H9 (cell line): ENCODE results near the gene IRX2. TPM values are rescaled to one million over a fixed set of nuclear protein-coding genes. Genes with fewer than 3 reads are reported as not detected.

Experiments used
- DNase-seq: peaks from one replicate; pipeline ENCODE4 v3.0.0-alpha.2; 2017
- H2AFZ ChIP-seq: one replicate; pipeline ENCODE4 v1.6.1; 2013; ENCODE audit warnings: mild to moderate bottlenecking, low read length, control low read depth, moderate library complexity
- H2AK5ac ChIP-seq: 2 replicates; pipeline ENCODE4 v1.6.1; 2013; ENCODE audit warnings: low read length, control low read depth, mixed read lengths; ENCODE audit not compliant: insufficient read length
- H2BK120ac ChIP-seq: one replicate; pipeline ENCODE4 v1.6.1; 2013; ENCODE audit warnings: low read depth, mild to moderate bottlenecking, low read length, control low read depth, inconsistent platforms; ENCODE audit not compliant: poor library complexity, severe bottlenecking
- H2BK12ac ChIP-seq: 2 replicates; pipeline ENCODE4 v1.6.1; 2013; ENCODE audit warnings: low read length, control low read depth, mixed read lengths, low read depth; ENCODE audit not compliant: insufficient read length
- H2BK15ac ChIP-seq: 2 replicates; pipeline ENCODE4 v1.6.1; 2013; ENCODE audit warnings: low read depth, low read length, control low read depth
- H2BK20ac ChIP-seq: one replicate; pipeline ENCODE4 v1.6.1; 2013; ENCODE audit warnings: low read depth, mild to moderate bottlenecking, low read length, control low read depth, inconsistent platforms; ENCODE audit not compliant: poor library complexity, severe bottlenecking
- H2BK5ac ChIP-seq: 2 replicates; pipeline ENCODE4 v1.6.1; 2013; ENCODE audit warnings: low read length, control low read depth, mixed read lengths; ENCODE audit not compliant: insufficient read length
- H3K14ac ChIP-seq: 2 replicates; pipeline ENCODE4 v1.6.1; 2013; ENCODE audit warnings: low read length, control low read depth; ENCODE audit not compliant: insufficient read depth
- H3K18ac ChIP-seq: 2 replicates; pipeline ENCODE4 v1.6.1; 2013; ENCODE audit warnings: low read depth, mild to moderate bottlenecking, mixed read lengths, low read length, control low read depth; ENCODE audit not compliant: insufficient read length
- H3K23ac ChIP-seq: 2 replicates; pipeline ENCODE4 v1.6.1; 2013; ENCODE audit warnings: low read length, control low read depth, mixed read lengths, low read depth; ENCODE audit not compliant: insufficient read length
- H3K23me2 ChIP-seq: 2 replicates; pipeline ENCODE4 v1.6.1; 2013; ENCODE audit warnings: low read depth, mild to moderate bottlenecking, mixed read lengths, low read length, control low read depth; ENCODE audit not compliant: insufficient read length, poor library complexity, severe bottlenecking
- H3K27ac ChIP-seq: 2 replicates; pipeline ENCODE4 v1.5.1; 2013; ENCODE audit warnings: low read length, control low read depth, mixed read lengths, low read depth; ENCODE audit not compliant: insufficient read length
- H3K27me3 ChIP-seq: 2 replicates; pipeline ENCODE4 v1.6.1; 2013; ENCODE audit warnings: low read length, control low read depth, inconsistent platforms; ENCODE audit not compliant: insufficient read depth
- H3K4ac ChIP-seq: 2 replicates; pipeline ENCODE4 v1.6.1; 2013; ENCODE audit warnings: low read depth, mild to moderate bottlenecking, control low read depth, inconsistent platforms, low read length, moderate library complexity
- H3K4me1 ChIP-seq: 2 replicates; pipeline ENCODE4 v1.6.1; 2013; ENCODE audit warnings: low read length, control low read depth, inconsistent platforms; ENCODE audit not compliant: insufficient read depth
- H3K4me2 ChIP-seq: 2 replicates; pipeline ENCODE4 v1.6.1; 2013; ENCODE audit warnings: low read length, control low read depth, mixed read lengths; ENCODE audit not compliant: insufficient read length, insufficient read depth
- H3K56ac ChIP-seq: 2 replicates; pipeline ENCODE4 v1.6.1; 2013; ENCODE audit warnings: low read depth, mild to moderate bottlenecking, mixed read lengths, low read length, control low read depth; ENCODE audit not compliant: insufficient read length
- H3K79me1 ChIP-seq: 2 replicates; pipeline ENCODE4 v1.6.1; 2013; ENCODE audit warnings: low read depth, mild to moderate bottlenecking, moderate library complexity, low read length, control low read depth, inconsistent platforms; ENCODE audit not compliant: insufficient read depth, poor library complexity, severe bottlenecking
- H3K79me2 ChIP-seq: 2 replicates; pipeline ENCODE4 v1.6.1; 2013; ENCODE audit warnings: low read length, control low read depth, inconsistent platforms; ENCODE audit not compliant: insufficient read depth
- H3K9ac ChIP-seq: 2 replicates; pipeline ENCODE4 v1.6.1; 2013; ENCODE audit warnings: low read length, control low read depth, mixed read lengths; ENCODE audit not compliant: insufficient read length; ENCODE audit errors: extremely low read depth
- H3K9me3 ChIP-seq: one replicate; pipeline ENCODE4 v1.6.1; 2013; ENCODE audit warnings: low read depth, low read length, inconsistent platforms; ENCODE audit not compliant: control insufficient read depth
- H3T11ph ChIP-seq: one replicate; pipeline ENCODE4 v1.6.1; 2013; ENCODE audit warnings: mild to moderate bottlenecking, low read length, control low read depth, inconsistent platforms
- H4K20me1 ChIP-seq: one replicate; pipeline ENCODE4 v1.6.1; 2013; ENCODE audit not compliant: control insufficient read depth, insufficient read length, insufficient read depth
- H4K5ac ChIP-seq: 2 replicates; pipeline ENCODE4 v1.6.1; 2013; ENCODE audit warnings: low read depth, mild to moderate bottlenecking, mixed read lengths, low read length, control low read depth; ENCODE audit not compliant: insufficient read length
- H4K8ac ChIP-seq: replicated peaks from 2 replicates; pipeline ENCODE4 v1.6.1; 2013; ENCODE audit warnings: low read length, control low read depth, mixed read lengths, low read depth; ENCODE audit not compliant: insufficient read length
- H4K91ac ChIP-seq: 2 replicates; pipeline ENCODE4 v1.6.1; 2013; ENCODE audit warnings: low read depth, mild to moderate bottlenecking, moderate library complexity, mixed read lengths, low read length, control low read depth; ENCODE audit not compliant: insufficient read length
- H3K27ac Mint-ChIP-seq, 3 experiments: 2 replicates in 2 of 3; 3 replicates in 1 of 3; pipeline ENCODE4 v1.8.0; 2020 to 2021; ENCODE audit warnings: mixed read lengths in 3 of 3, mild to moderate bottlenecking in 1 of 3, moderate library complexity in 1 of 3
- H3K27me3 Mint-ChIP-seq: 2 replicates; pipeline ENCODE4 v1.8.0; 2021; ENCODE audit warnings: low read depth, mild to moderate bottlenecking, moderate library complexity, mixed read lengths
- H3K36me3 Mint-ChIP-seq, 3 experiments: 2 replicates in 2 of 3; 3 replicates in 1 of 3; pipeline ENCODE4 v1.8.0; 2020 to 2021; ENCODE audit warnings: low read depth in 3 of 3, mixed read lengths in 3 of 3; ENCODE audit not compliant: insufficient read depth in 1 of 3
- H3K4me1 Mint-ChIP-seq, 2 experiments: 2 replicates each; pipeline ENCODE4 v1.8.0; 2020; ENCODE audit warnings: mixed read lengths in 2 of 2
- H3K4me3 Mint-ChIP-seq, 2 experiments: 2 replicates in 1 of 2; 3 replicates in 1 of 2; pipeline ENCODE4 v1.8.0; 2020 to 2021; ENCODE audit warnings: mild to moderate bottlenecking in 2 of 2, mixed read lengths in 2 of 2, moderate library complexity in 1 of 2
- H3K9me3 Mint-ChIP-seq, 2 experiments: 2 replicates in 1 of 2; 3 replicates in 1 of 2; pipeline ENCODE4 v1.8.0; 2020; ENCODE audit warnings: mild to moderate bottlenecking in 2 of 2, mixed read lengths in 2 of 2, moderate library complexity in 1 of 2
- WGBS: extraction: QIAGEN DNeasy Blood & Tissue Kit; methylation state at CpG from one replicate; pipeline ENCODE4 v1.1.7; 2013; ENCODE audit warnings: missing lambda C conversion rate, low lambda C conversion rate, mixed read lengths; ENCODE audit not compliant: insufficient read length; ENCODE audit errors: extremely low coverage; 5-methylcytosine and 5-hydroxymethylcytosine counted together
- total RNA-seq: library from RNA; stranded (reverse); gene quantifications from 2 replicates; pipeline ENCODE4 v1.2.1, GENCODE V29; 2021
- TF ChIP-seq, protein P1 (sequence below): fragments of 200-600 bp; sonication (generic); conservative IDR thresholded peaks from 3 replicates; pipeline ENCODE4 v1.8.0; 2021; ENCODE audit warnings: antibody characterized with exemption, mild to moderate bottlenecking

The IRX2 gene
- total RNA-seq, 1 experiment from 2014 or later = 91.6 TPM

DNA sequence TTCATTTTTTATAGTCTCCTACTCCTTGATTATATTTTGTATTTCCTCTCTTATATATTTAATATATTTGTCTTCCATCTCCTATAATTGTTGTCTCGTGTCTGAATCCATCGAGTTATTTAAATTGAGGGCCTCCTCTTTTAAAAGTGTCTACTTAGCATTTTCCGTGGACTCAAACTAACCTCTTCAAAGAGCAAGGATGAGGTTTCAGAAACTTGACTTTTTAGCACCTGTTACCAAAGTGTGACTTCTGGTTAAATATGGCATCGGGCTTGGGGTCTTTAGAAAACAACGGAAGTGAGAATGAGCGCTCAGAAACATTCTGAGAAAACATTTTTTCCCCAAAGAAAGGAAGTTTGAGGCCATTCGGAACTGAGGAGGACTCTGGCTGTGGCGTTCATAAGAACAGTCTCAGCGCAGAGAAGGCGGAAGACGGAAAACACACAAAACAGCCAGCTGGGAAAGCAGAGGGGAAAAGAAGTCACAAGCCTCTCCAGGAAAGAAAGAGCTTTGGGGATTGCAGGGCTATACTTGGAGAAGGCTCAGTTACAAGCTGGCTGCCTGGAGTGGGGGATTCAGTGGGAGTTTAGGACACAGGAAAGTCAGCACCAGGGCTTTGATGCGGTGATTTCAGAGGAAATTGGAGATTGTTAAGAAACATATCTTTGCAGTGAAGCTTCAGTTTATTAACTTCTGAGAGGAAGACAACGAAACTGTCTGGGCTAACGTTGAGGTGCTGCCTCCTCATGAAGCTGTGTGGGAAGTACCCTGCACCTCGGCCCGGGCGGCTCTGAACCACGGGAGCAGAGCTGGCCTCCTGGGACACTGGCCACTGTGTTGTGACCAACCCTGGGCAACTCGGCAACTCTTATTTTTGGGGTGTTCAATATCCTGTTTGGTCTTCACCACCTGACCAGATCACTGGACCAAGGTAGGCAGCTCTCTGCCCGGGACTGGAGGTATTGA lies 25.1 kb upstream of the IRX2 start:
- Mint-ChIP-seq H3K9me3 (no peaks in the 10 kb centered on the region), H3K27ac (no peak overlapping the region), H3K4me3 (no peak overlapping the region), H3K27me3 (peaks cover 10% of the 10 kb centered on the region), H3K36me3 (peaks cover 0 to 1% (median 0%) of the 10 kb centered on the region in 3 experiments; a peak in 1 of 7 replicates), H3K4me1 (peaks cover 11 to 21% of the 10 kb centered on the region in 2 experiments)
- Histone ChIP-seq H3T11ph (no peak overlapping the region), H2BK15ac (no peak overlapping the region), H3K56ac (no peak overlapping the region), H3K18ac (no peak overlapping the region), H3K27me3 (no peaks in the 10 kb centered on the region), H3K4ac (no peak overlapping the region), H3K27ac (no peak overlapping the region), H4K5ac (no peak overlapping the region), H2BK12ac (no peak overlapping the region), H3K4me1 (peaks cover 10% of the 10 kb centered on the region; the same call in 1 of the 2 replicates), H3K23ac (no peak overlapping the region), H2BK5ac (no peak overlapping the region), H2AK5ac (no peak overlapping the region), H3K14ac (no peak overlapping the region), H2BK120ac (no peak overlapping the region), H3K79me1 (no peaks in the 10 kb centered on the region), H3K23me2 (no peaks in the 10 kb centered on the region), H3K9ac (no peak overlapping the region), H2AFZ (no peak overlapping the region), H4K20me1 (no peaks in the 10 kb centered on the region), H4K91ac (no peak overlapping the region), H3K9me3 (no peaks in the 10 kb centered on the region), H2BK20ac (no peak overlapping the region), H3K79me2 (no peaks in the 10 kb centered on the region), H3K4me2 (no peak overlapping the region), H4K8ac (no peak overlapping the region)
- TF ChIP-seq, protein P1, sequence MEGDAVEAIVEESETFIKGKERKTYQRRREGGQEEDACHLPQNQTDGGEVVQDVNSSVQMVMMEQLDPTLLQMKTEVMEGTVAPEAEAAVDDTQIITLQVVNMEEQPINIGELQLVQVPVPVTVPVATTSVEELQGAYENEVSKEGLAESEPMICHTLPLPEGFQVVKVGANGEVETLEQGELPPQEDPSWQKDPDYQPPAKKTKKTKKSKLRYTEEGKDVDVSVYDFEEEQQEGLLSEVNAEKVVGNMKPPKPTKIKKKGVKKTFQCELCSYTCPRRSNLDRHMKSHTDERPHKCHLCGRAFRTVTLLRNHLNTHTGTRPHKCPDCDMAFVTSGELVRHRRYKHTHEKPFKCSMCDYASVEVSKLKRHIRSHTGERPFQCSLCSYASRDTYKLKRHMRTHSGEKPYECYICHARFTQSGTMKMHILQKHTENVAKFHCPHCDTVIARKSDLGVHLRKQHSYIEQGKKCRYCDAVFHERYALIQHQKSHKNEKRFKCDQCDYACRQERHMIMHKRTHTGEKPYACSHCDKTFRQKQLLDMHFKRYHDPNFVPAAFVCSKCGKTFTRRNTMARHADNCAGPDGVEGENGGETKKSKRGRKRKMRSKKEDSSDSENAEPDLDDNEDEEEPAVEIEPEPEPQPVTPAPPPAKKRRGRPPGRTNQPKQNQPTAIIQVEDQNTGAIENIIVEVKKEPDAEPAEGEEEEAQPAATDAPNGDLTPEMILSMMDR = no peak
- no CpG with 5 or more reads among the region's 20 CpGs for WGBS
- no peak for DNase-seq
